ENCODE measurements around the gene MTA2. TPM values are rescaled to one million over a fixed set of nuclear protein-coding genes. Genes with fewer than 3 reads are reported as not detected.
"Not testable (repeated sequence)": the region's sequence is repeated elsewhere in the genome, so short reads cannot be mapped to it uniquely, and the experiment has no call there.

Gene MTA2
- total RNA-seq, 1 donor from 2014 or later, result 136 TPM

DNA sequence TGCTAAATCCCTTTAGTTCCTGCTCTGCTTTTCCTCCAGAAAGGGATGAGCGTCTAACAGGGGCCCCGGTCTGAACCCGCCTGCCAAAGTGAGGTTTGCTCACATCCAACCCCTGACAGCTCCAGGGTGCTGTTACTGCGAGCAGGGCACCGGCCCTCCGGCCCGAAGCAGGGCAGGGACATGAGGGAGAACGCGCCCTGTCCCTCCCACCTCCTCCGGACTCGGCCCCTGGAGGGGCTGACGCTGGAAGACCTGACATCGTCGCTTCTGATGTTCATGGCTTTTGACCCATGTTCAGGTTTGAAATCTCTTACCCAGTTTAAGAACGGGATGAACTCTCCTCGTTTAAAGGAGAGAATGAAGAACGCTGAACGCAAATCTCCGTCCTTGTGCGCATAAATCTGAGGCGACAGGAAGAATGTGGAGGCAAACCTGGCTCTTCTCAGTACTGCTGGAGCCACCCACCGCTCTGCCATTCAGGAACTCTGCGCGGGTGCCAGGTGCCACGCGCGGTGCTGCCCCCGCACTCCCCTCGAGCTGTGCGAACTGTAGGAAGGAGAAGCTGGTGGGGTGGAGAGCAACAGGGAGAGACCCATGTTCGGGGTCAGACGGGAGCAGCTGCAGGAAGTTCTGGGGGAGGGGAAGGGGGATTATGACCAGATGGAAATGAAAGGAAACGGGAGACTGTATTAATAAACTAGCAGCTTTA lies 27.1 kb downstream of the MTA2 start:
- TF ChIP-seq, protein P1, sequence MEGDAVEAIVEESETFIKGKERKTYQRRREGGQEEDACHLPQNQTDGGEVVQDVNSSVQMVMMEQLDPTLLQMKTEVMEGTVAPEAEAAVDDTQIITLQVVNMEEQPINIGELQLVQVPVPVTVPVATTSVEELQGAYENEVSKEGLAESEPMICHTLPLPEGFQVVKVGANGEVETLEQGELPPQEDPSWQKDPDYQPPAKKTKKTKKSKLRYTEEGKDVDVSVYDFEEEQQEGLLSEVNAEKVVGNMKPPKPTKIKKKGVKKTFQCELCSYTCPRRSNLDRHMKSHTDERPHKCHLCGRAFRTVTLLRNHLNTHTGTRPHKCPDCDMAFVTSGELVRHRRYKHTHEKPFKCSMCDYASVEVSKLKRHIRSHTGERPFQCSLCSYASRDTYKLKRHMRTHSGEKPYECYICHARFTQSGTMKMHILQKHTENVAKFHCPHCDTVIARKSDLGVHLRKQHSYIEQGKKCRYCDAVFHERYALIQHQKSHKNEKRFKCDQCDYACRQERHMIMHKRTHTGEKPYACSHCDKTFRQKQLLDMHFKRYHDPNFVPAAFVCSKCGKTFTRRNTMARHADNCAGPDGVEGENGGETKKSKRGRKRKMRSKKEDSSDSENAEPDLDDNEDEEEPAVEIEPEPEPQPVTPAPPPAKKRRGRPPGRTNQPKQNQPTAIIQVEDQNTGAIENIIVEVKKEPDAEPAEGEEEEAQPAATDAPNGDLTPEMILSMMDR (IDR thresholded peaks at IDR 0.05; ENCODE audit: insufficient read depth, low read length, poor library complexity, severe bottlenecking), result no peak
- Histone ChIP-seq H3K27me3 (ENCODE audit: control insufficient read depth, insufficient read depth, low read length) (no peaks in the 10 kb centered on the region), H3K36me3 (ENCODE audit: control insufficient read depth, insufficient read depth, low read length) (peaks cover 6% of the 10 kb centered on the region), H3K4me3 (ENCODE audit: low read depth, low read length) (peak overlapping the region; percentile 49)
- no peak for DNase-seq (ENCODE audit: low read depth)

DNA sequence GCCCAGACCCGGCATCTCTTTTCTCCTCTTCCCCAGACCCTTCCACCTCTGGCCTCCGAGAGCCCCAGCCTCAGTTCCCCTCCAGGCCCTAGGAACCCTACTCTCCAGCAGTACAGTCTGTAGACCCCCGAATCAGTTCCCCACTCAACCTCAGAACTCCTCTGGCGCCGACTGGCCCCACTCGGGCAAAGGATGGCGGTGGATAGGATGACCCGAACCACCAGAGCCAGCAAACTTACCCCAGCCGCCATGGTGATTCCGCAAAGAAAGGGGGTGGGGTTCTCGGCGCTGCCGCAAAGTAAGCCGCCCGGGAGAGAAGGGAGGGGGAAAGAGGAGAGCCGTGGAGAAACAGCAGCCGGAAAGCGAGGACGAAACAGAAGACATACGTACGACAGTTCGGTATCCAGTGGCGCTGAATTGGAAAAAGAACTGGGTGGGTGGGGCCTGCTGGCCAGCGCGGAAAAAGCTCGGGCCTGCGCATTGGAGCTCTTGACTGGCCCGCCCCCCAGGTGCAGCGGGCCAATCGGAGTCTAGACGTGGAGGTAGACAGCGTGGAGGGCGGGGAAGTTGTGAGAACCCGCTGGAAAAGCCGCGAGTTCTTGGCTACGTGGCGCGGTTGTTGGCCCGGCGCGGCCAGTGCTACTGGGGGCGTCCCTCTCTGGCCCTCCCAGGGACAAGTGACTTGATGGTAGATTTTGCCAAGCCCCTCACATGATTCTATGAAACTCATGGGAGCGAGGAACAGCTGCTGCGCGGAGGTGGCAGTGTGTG lies 27.9 kb downstream of the MTA2 start, which contains the start of gene EEF1G:
Gene EEF1G (minus strand): TSS at position 300 of the 771 bp plus-strand sequence. CDS start 49 bp downstream, at position 251.
- TF ChIP-seq, protein P1 (IDR thresholded peaks at IDR 0.05; ENCODE audit: insufficient read depth, low read length, poor library complexity, severe bottlenecking), result no peak
- DNase-seq (ENCODE audit: low read depth), result peak; percentile 100
- H3K36me3 ChIP-seq (ENCODE audit: control insufficient read depth, insufficient read depth, low read length), result peaks cover 6% of the 10 kb centered on the region
- H3K27me3 ChIP-seq (ENCODE audit: control insufficient read depth, insufficient read depth, low read length), result no peaks in the 10 kb centered on the region
- H3K4me3 ChIP-seq (ENCODE audit: low read depth, low read length), result peak within 1 kb of the TSS; percentile 86

DNA sequence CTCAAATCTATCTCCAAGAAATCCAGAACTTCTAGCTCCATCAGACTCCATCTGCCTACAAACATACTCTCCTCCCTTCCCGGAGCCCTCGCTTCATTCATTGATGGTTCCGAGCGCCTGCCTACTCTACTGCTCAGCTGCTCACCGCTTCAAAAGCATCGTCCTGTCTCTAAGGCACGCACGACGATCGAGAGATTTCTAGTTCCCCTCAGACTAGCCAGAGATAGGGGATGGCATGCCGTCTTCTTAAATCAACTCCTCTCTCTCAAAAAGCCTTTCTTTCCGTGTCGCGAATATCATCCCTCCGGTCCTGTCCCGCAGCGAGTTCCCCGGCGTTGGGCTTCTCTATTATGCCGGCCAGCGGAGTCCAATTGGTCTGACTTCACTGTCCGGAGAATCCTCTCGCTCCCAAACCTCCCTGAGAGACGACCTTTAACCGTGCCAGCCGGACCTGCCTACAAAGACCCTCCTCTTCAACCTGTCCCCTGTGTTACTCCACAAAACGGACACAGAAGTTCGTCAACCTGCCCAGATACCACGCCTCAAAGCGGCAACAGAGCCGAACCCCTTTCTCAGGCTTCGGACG lies 28.6 kb downstream of the MTA2 start:
- no peak for DNase-seq (ENCODE audit: low read depth)
- H3K36me3 ChIP-seq (ENCODE audit: control insufficient read depth, insufficient read depth, low read length), result peaks cover 6% of the 10 kb centered on the region

DNA sequence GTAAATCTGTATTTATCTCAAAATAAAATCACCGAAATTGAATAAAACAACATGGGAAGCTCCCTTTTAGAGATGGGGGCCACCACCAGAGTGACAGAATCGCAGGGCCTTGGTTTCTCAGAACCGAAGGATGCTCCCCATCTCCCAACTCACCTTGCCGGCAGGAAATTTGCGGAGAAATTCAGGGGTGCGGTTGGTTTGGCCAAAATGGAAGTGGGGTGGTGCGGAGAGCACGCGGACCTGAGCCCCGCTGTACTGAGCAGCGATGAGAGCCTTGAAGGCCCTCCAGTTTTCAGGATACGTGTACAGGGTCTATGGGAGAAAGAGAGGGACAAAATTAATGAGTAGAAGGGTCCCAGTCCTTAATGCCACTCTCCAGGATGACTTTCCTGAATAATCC lies 29.2 kb downstream of the MTA2 start:
- Histone ChIP-seq H3K27me3 (ENCODE audit: control insufficient read depth, insufficient read depth, low read length) (no peaks in the 10 kb centered on the region), H3K36me3 (ENCODE audit: control insufficient read depth, insufficient read depth, low read length) (peaks cover 6% of the 10 kb centered on the region), H3K4me3 (ENCODE audit: low read depth, low read length) (peak overlapping the region; percentile 86)
- TF ChIP-seq, protein P1 (IDR thresholded peaks at IDR 0.05; ENCODE audit: insufficient read depth, low read length, poor library complexity, severe bottlenecking), result no peak
- DNase-seq (ENCODE audit: low read depth), result no peak

More for the DNA sequence above, 28.6 kb downstream of the MTA2 start:
- Histone ChIP-seq H3K27me3 (ENCODE audit: control insufficient read depth, insufficient read depth, low read length) (no peaks in the 10 kb centered on the region), H3K4me3 (ENCODE audit: low read depth, low read length) (peak overlapping the region; percentile 86)
- TF ChIP-seq, protein P1 (IDR thresholded peaks at IDR 0.05; ENCODE audit: insufficient read depth, low read length, poor library complexity, severe bottlenecking), result no peak

DNA sequence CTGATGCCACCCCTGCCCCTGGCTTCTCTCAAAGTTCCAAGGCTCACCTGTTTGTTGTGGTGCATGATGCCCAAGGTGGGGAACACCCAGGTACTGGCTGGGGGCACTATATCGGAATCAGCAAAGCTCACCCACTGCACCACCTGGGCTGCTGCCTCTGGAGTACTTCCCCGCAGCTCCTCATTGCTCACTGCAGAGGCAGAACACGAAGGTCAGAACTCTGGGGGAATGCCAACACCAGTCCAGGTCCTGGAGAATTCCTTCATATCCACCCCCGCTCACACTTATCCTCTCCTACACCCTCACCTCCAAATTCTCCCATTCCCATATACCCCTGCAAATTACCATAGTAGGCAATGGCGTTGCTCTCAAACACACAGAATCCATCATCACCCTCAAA lies 30.2 kb downstream of the MTA2 start:
- not testable (repeated sequence) for H3K27me3 ChIP-seq (ENCODE audit: control insufficient read depth, insufficient read depth, low read length); H3K36me3 ChIP-seq (ENCODE audit: control insufficient read depth, insufficient read depth, low read length); H3K4me3 ChIP-seq (ENCODE audit: low read depth, low read length); DNase-seq (ENCODE audit: low read depth)

DNA sequence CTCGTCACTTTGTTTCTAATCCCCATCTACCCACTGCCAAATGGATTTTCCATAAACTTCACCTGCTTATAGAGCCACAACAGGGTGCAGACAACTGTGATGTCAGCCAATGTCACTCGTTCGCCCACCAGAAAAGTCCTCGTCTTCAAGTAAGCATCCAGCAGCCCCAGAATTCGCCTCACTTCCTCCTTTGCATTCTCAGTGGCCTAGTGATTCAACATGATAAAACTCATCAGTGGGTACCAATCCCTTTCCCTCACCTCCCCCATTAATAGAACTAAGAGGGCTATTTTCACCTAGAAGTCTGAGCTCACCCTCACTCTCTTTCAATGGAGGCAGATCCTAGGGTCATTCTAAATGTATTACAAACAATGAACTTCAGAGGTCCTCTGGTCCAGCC lies 30.8 kb downstream of the MTA2 start:
- not testable (repeated sequence) for H3K27me3 ChIP-seq (ENCODE audit: control insufficient read depth, insufficient read depth, low read length); H3K4me3 ChIP-seq (ENCODE audit: low read depth, low read length); DNase-seq (ENCODE audit: low read depth); H3K36me3 ChIP-seq (ENCODE audit: control insufficient read depth, insufficient read depth, low read length)

All from kidney epithelial cell (primary cell).